Erythroblast (primary cell): Measurements from ENCODE around the gene FCN1.

Source experiments
- GATA1 ChIP-seq: IDR thresholded peaks from 2 replicates; pipeline ENCODE4 v1.6.1; 2011; ENCODE audit warnings: low read depth, mild to moderate bottlenecking, control low read depth, low read length, moderate library complexity
- POLR2A ChIP-seq: IDR thresholded peaks from 2 replicates; pipeline ENCODE4 v1.6.1; 2011; ENCODE audit warnings: mild to moderate bottlenecking, low read length

GRCh38 chr9:134923466-134923865, 5.8 kb upstream of the FCN1 start:
- TF ChIP-seq POLR2A (no peak), GATA1 (no peak)
